WTC11 (cell line): Measurements from ENCODE around the gene ZNF433. TPM values are rescaled to one million over a fixed set of nuclear protein-coding genes. Genes with fewer than 3 reads are reported as not detected.

Experiments used
- ATAC-seq: fragments of 200-7000 bp; cut with Tn5 transposase; 2 replicates; pipeline ENCODE4 v1.10.0; 2021; ENCODE audit warnings: mild to moderate bottlenecking, moderate library complexity
- CTCF ChIA-PET: fragments of 300-600 bp; sonication (Branson Sonifier 250); formaldehyde crosslinking; loops from one replicate; lab custom pipeline; 2021; ENCODE audit warnings: antibody characterized with exemption; lab: Charles Lee
- POLR2A ChIA-PET: fragments of 350-600 bp; sonication (Branson Sonifier 250); formaldehyde crosslinking; loops from one replicate; lab custom pipeline; 2021; ENCODE audit warnings: antibody characterized with exemption; lab: Charles Lee
- DNase-seq: peaks from one replicate; pipeline ENCODE4 v3.0.0; 2021; ENCODE audit warnings: low spot score
- H3K27ac Mint-ChIP-seq: 2 replicates; pipeline ENCODE4 v1.8.0; 2021; ENCODE audit warnings: mixed read lengths
- H3K27me3 Mint-ChIP-seq: 2 replicates; pipeline ENCODE4 v1.8.0; 2021; ENCODE audit warnings: low read depth, mild to moderate bottlenecking, moderate library complexity, mixed read lengths
- H3K36me3 Mint-ChIP-seq: 2 replicates; pipeline ENCODE4 v1.8.0; 2021; ENCODE audit warnings: mixed read lengths
- H3K4me1 Mint-ChIP-seq: 2 replicates; pipeline ENCODE4 v1.8.0; 2022; ENCODE audit warnings: mixed read lengths
- H3K4me3 Mint-ChIP-seq: 2 replicates; pipeline ENCODE4 v1.8.0; 2021; ENCODE audit warnings: mild to moderate bottlenecking, moderate library complexity, mixed read lengths
- H3K9me3 Mint-ChIP-seq: 2 replicates; pipeline ENCODE4 v1.8.0; 2021; ENCODE audit warnings: mixed read lengths
- CBFB ChIP-seq: sonication (generic); formaldehyde crosslinking; IDR thresholded peaks from 2 replicates; pipeline ENCODE4 v1.8.1; 2022; ENCODE audit warnings: mild to moderate bottlenecking, low read depth, missing genetic modification reagents
- FOXK1 ChIP-seq: sonication (generic); formaldehyde crosslinking; IDR thresholded peaks from 2 replicates; pipeline ENCODE4 v1.8.0; 2022; ENCODE audit warnings: mild to moderate bottlenecking, moderate library complexity, missing genetic modification reagents
- FOXP1 ChIP-seq: sonication (generic); formaldehyde crosslinking; IDR thresholded peaks from 2 replicates; pipeline ENCODE4 v1.8.0; 2022; ENCODE audit warnings: missing genetic modification reagents, mild to moderate bottlenecking, moderate library complexity, borderline replicate concordance
- IRF1 ChIP-seq: sonication (generic); formaldehyde crosslinking; IDR thresholded peaks from 2 replicates; pipeline ENCODE4 v1.8.0; 2023; ENCODE audit warnings: missing genetic modification reagents
- KAT7 ChIP-seq: sonication (generic); formaldehyde crosslinking; IDR thresholded peaks from 2 replicates; pipeline ENCODE4 v1.8.1; 2023; ENCODE audit warnings: missing genetic modification reagents, mild to moderate bottlenecking, borderline replicate concordance
- NFATC4 ChIP-seq: fragments of 250-450 bp; sonication (Bioruptor Pico); IDR thresholded peaks from 2 replicates; pipeline ENCODE4 v1.9.0; 2021; ENCODE audit warnings: mild to moderate bottlenecking
- NFYB ChIP-seq: sonication (generic); formaldehyde crosslinking; conservative IDR thresholded peaks from 2 replicates; pipeline ENCODE4 v1.8.0; 2022; ENCODE audit warnings: low read depth, missing genetic modification reagents
- SMAD3 ChIP-seq: sonication (generic); formaldehyde crosslinking; IDR thresholded peaks from 2 replicates; pipeline ENCODE4 v1.8.0; 2022; ENCODE audit warnings: missing genetic modification reagents, mild to moderate bottlenecking, borderline replicate concordance
- STAT6 ChIP-seq: sonication (generic); formaldehyde crosslinking; conservative IDR thresholded peaks from 2 replicates; pipeline ENCODE4 v1.8.1; 2023; ENCODE audit warnings: mild to moderate bottlenecking, low read depth, missing genetic modification reagents, moderate library complexity
- TCF7 ChIP-seq: sonication (generic); formaldehyde crosslinking; IDR thresholded peaks from 2 replicates; pipeline ENCODE4 v1.8.0; 2022; ENCODE audit warnings: mild to moderate bottlenecking, low read depth, missing genetic modification reagents, moderate library complexity
- TEAD1 ChIP-seq: sonication (generic); formaldehyde crosslinking; IDR thresholded peaks from 2 replicates; pipeline ENCODE4 v1.8.0; 2022; ENCODE audit warnings: mild to moderate bottlenecking, missing genetic modification reagents
- TP53 ChIP-seq: sonication (generic); formaldehyde crosslinking; IDR thresholded peaks from 2 replicates; pipeline ENCODE4 v1.8.1; 2023; ENCODE audit warnings: mild to moderate bottlenecking, missing genetic modification reagents
- ZNF138 ChIP-seq: sonication (generic); formaldehyde crosslinking; conservative IDR thresholded peaks from 2 replicates; pipeline ENCODE4 v1.8.1; 2022; ENCODE audit warnings: mild to moderate bottlenecking, moderate library complexity, missing genetic modification reagents
- ZNF232 ChIP-seq: sonication (generic); formaldehyde crosslinking; IDR thresholded peaks from 2 replicates; pipeline ENCODE4 v1.8.0; 2022; ENCODE audit warnings: mild to moderate bottlenecking, missing genetic modification reagents
- ZNF263 ChIP-seq: sonication (generic); formaldehyde crosslinking; IDR thresholded peaks from 2 replicates; pipeline ENCODE4 v1.8.1; 2022; ENCODE audit warnings: low read depth, mild to moderate bottlenecking, moderate library complexity, missing genetic modification reagents
- ZNF423 ChIP-seq: fragments of 250-450 bp; sonication (Bioruptor Pico); IDR thresholded peaks from 2 replicates; pipeline ENCODE4 v2.1.2; 2022; ENCODE audit warnings: mild to moderate bottlenecking, moderate library complexity
- ZNF425 ChIP-seq: fragments of 250-450 bp; sonication (Bioruptor Pico); conservative IDR thresholded peaks from 2 replicates; pipeline ENCODE4 v1.9.0; 2021; ENCODE audit warnings: mild to moderate bottlenecking
- total RNA-seq: library from RNA; stranded (reverse); gene quantifications from 3 replicates; pipeline ENCODE4 v1.2.3, GENCODE V29; 2021
- TF ChIP-seq, protein P1 (sequence below): sonication (generic); formaldehyde crosslinking; IDR thresholded peaks from 2 replicates; pipeline ENCODE4 v1.8.1; 2023; ENCODE audit warnings: mild to moderate bottlenecking, missing genetic modification reagents, moderate library complexity
- TF ChIP-seq, protein P2 (sequence below): sonication (generic); formaldehyde crosslinking; IDR thresholded peaks from 2 replicates; pipeline ENCODE4 v1.8.0; 2022; ENCODE audit warnings: mild to moderate bottlenecking, missing genetic modification reagents
- TF ChIP-seq, protein P3 (sequence below): sonication (generic); formaldehyde crosslinking; IDR thresholded peaks from 2 replicates; pipeline ENCODE4 v1.8.0; 2022; ENCODE audit warnings: mild to moderate bottlenecking, missing genetic modification reagents
- TF ChIP-seq, protein P4 (sequence below): sonication (generic); formaldehyde crosslinking; IDR thresholded peaks from 2 replicates; pipeline ENCODE4 v1.8.0; 2022; ENCODE audit warnings: mild to moderate bottlenecking, missing genetic modification reagents

ZNF433 gene
- total RNA-seq, 1 experiment from 2014 or later: 2.9 TPM

DNA sequence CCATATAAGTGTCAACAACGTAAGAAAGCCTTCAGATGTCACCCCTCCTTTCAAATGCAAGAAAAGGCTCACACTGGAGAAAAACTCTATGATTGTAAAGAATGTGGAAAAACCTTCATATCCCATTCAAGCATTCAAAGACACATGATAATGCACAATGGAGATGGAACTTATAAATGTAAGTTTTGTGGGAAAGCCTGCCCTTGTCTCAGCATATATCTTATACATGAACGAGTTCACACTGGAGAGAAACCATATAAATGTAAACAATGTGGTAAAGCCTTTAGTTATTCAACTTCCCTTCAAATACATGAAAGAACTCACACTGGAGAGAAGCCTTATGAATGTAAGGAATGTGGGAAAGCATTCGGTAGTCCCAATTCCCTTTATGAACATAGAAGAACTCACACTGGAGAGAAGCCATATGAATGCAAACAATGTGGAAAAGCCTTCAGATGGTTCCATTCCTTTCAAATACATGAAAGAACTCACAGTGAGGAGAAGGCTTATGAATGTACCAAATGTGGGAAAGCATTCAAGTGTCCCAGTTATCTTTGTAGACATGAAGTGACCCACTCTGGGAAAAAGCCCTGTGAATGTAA, 40.2 kb upstream of the ZNF433 start:
- ChIA-PET POLR2A (no interaction called here), CTCF (no interaction called here)
- no peaks in the 10 kb centered on the region for H3K4me1 Mint-ChIP-seq
- no peak for ATAC-seq
- peaks cover 29% of the 10 kb centered on the region for H3K27me3 Mint-ChIP-seq
- TF ChIP-seq TEAD1 (no peak), ZNF263 (CRISPR knock-in tag) (no peak), TCF7 (no peak), ZNF423 (CRISPR knock-in tag) (no peak), ZNF138 (CRISPR knock-in tag) (no peak), IRF1 (CRISPR knock-in tag) (no peak), TP53 (no peak)
- TF ChIP-seq, protein P1, sequence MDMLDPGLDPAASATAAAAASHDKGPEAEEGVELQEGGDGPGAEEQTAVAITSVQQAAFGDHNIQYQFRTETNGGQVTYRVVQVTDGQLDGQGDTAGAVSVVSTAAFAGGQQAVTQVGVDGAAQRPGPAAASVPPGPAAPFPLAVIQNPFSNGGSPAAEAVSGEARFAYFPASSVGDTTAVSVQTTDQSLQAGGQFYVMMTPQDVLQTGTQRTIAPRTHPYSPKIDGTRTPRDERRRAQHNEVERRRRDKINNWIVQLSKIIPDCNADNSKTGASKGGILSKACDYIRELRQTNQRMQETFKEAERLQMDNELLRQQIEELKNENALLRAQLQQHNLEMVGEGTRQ: no peak
- TF ChIP-seq, protein P2, sequence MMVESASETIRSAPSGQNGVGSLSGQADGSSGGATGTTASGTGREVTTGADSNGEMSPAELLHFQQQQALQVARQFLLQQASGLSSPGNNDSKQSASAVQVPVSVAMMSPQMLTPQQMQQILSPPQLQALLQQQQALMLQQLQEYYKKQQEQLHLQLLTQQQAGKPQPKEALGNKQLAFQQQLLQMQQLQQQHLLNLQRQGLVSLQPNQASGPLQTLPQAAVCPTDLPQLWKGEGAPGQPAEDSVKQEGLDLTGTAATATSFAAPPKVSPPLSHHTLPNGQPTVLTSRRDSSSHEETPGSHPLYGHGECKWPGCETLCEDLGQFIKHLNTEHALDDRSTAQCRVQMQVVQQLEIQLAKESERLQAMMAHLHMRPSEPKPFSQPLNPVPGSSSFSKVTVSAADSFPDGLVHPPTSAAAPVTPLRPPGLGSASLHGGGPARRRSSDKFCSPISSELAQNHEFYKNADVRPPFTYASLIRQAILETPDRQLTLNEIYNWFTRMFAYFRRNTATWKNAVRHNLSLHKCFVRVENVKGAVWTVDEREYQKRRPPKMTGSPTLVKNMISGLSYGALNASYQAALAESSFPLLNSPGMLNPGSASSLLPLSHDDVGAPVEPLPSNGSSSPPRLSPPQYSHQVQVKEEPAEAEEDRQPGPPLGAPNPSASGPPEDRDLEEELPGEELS: no peak
- H3K4me3 Mint-ChIP-seq: no peak overlapping the region
- peaks cover 70% of the 10 kb centered on the region for H3K9me3 Mint-ChIP-seq
- no peak for DNase-seq
- H3K27ac Mint-ChIP-seq: no peak overlapping the region
- H3K36me3 Mint-ChIP-seq: peaks cover 90% of the 10 kb centered on the region

GRCh38 chr19:12064590-12065538, 29.4 kb upstream of the ZNF433 start, which contains the start of gene ZNF844:
TSS of gene ZNF844 (plus strand) at chr19:12064731. CDS start at chr19:12064874, 143 bp downstream.
- POLR2A ChIA-PET: interaction anchor here (0.7 to 2.0 kb wide), 5 partner anchors 13 to 100 kb away, joined by 3 to 14 read pairs (median 4); partner anchors contain the start of genes ZNF763 and ZNF878
- peak; percentile 98 for DNase-seq
- no peaks in the 10 kb centered on the region for H3K27me3 Mint-ChIP-seq
- ATAC-seq: peak; percentile 94
- CTCF ChIA-PET: interaction anchor here (0.9 to 3.4 kb wide), 5 partner anchors 12 to 101 kb away, joined by 5 to 38 read pairs (median 7); partner anchors contain the start of genes ZNF20 and ZNF878
- H3K27ac Mint-ChIP-seq: peak within 1 kb of the TSS; percentile 97
- H3K4me3 Mint-ChIP-seq: peak within 1 kb of the TSS; percentile 87
- H3K9me3 Mint-ChIP-seq: no peaks in the 10 kb centered on the region
- H3K4me1 Mint-ChIP-seq: peaks cover 12% of the 10 kb centered on the region
- H3K36me3 Mint-ChIP-seq: peaks cover 6% of the 10 kb centered on the region
- TF ChIP-seq STAT6 (CRISPR knock-in tag) (no peak), ZNF425 (CRISPR knock-in tag) (no peak), FOXP1 (CRISPR knock-in tag) (peak; percentile 30; the same call in 1 of the 2 replicates), TP53 (peak; percentile 60; the same call in 1 of the 2 replicates), SMAD3 (CRISPR knock-in tag) (0 out of 2 replicates have a peak, but pooled peaks have one; percentile 38), FOXK1 (CRISPR knock-in tag) (peak; percentile 65; the same call in 1 of the 2 replicates), NFYB (CRISPR knock-in tag) (peak; percentile 81), ZNF232 (peak; percentile 61; the same call in 1 of the 2 replicates), CBFB (CRISPR knock-in tag) (no peak), NFATC4 (no peak), KAT7 (CRISPR knock-in tag) (peak; percentile 38; the same call in 1 of the 2 replicates)
- TF ChIP-seq, protein P3, sequence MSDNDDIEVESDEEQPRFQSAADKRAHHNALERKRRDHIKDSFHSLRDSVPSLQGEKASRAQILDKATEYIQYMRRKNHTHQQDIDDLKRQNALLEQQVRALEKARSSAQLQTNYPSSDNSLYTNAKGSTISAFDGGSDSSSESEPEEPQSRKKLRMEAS (CRISPR knock-in tag): peak; percentile 54; the same call in 1 of the 2 replicates
- TF ChIP-seq, protein P1: peak; percentile 59
- TF ChIP-seq, protein P4, sequence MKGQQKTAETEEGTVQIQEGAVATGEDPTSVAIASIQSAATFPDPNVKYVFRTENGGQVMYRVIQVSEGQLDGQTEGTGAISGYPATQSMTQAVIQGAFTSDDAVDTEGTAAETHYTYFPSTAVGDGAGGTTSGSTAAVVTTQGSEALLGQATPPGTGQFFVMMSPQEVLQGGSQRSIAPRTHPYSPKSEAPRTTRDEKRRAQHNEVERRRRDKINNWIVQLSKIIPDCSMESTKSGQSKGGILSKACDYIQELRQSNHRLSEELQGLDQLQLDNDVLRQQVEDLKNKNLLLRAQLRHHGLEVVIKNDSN (CRISPR knock-in tag): peak; percentile 58; the same call in 1 of the 2 replicates
